Stomach (tissue), 9 donors: Measurements from ENCODE around the gene SLC20A1. TPM values are rescaled to one million over a fixed set of nuclear protein-coding genes. Genes with fewer than 3 reads are reported as not detected.
"Not testable (repeated sequence)": the region's sequence is repeated elsewhere in the genome, so short reads cannot be mapped to it uniquely, and the experiment has no call there.

ENCODE experiments used
- DNase-seq, 2 donors: peaks; one replicate each; pipeline versions ENCODE4 v3.0.0 to v3.0.0-alpha.2; 2013 to 2019
- H3K27ac ChIP-seq, 5 donors: fragments of 200-600 bp in 4 of 5; sonication (generic) in 4 of 5; one replicate each; pipeline ENCODE4 v1.5.1; 2013 to 2019; ENCODE audit warnings: mild to moderate bottlenecking in 1 of 5, moderate library complexity in 1 of 5
- H3K27me3 ChIP-seq, 3 donors: fragments of 200-600 bp; sonication (generic); one replicate each; pipeline ENCODE4 v1.5.1; 2017 to 2019; ENCODE audit warnings: mixed run types in 1 of 3
- H3K36me3 ChIP-seq, 4 donors: fragments of 200-600 bp; sonication (generic); 1 replicate in 3 of 4; 2 replicates in 1 of 4; pipeline ENCODE4 v1.5.1; 2016 to 2019
- H3K4me1 ChIP-seq, 4 donors: fragments of 200-600 bp; sonication (generic); one replicate each; pipeline ENCODE4 v1.5.1; 2016 to 2019
- H3K4me3 ChIP-seq, 4 donors: fragments of 200-600 bp; sonication (generic) in 3 of 4; one replicate each; pipeline ENCODE4 v1.5.1; 2016 to 2019; ENCODE audit warnings: mild to moderate bottlenecking in 1 of 4
- H3K9me3 ChIP-seq, 4 donors: fragments of 200-600 bp; sonication (generic); one replicate each; pipeline ENCODE4 v1.5.1; 2016 to 2019
- EP300 ChIP-seq: sonication (generic); formaldehyde crosslinking; IDR thresholded peaks from one replicate; pipeline ENCODE4 v1.6.1; 2017; ENCODE audit warnings: antibody characterized with exemption
- POLR2A ChIP-seq, 4 donors: fragments of 450-650 bp; IDR thresholded peaks; one replicate each; pipeline ENCODE4 v1.6.1; 2016; ENCODE audit warnings: antibody characterized with exemption in 4 of 4, control low read depth in 2 of 4, mild to moderate bottlenecking in 1 of 4, moderate library complexity in 1 of 4
- POLR2AphosphoS5 ChIP-seq, 3 donors: sonication (generic); formaldehyde crosslinking; IDR thresholded peaks; one replicate each; pipeline ENCODE4 v1.6.1; 2016; ENCODE audit warnings: antibody characterized with exemption in 3 of 3
- WGBS, 5 donors: extraction: QIAGEN DNeasy Blood & Tissue Kit in 3 of 5; methylation state at CpG; one replicate each; pipeline versions ENCODE4 v1.1.5 to v1.1.7; 2013 to 2018; 5-methylcytosine and 5-hydroxymethylcytosine counted together
- intact Hi-C: fragments of 100-400 bp; cut with DNase I; formaldehyde crosslinking; loops from one replicate; pipeline ENCODE4 v1.15.1; 2023; ENCODE audit warnings: low total_unique reads
- polyA plus RNA-seq, 3 donors: library from polyadenylated mRNA; stranded (reverse); fragments of 200-250 nt; gene quantifications; one replicate each; pipeline ENCODE4 v1.2.3, GENCODE V29; 2013
- total RNA-seq, 5 donors: library from RNA; depleted of rRNA; stranded (reverse); fragments of >200 nt; gene quantifications; one replicate each; pipeline versions ENCODE4 v1.1.0 to v1.2.3, GENCODE V29; 2014 to 2016
- TF ChIP-seq, protein P1 (sequence below), 7 experiments: fragments of 450-650 bp in 4 of 7; fragments of 200-600 bp in 3 of 7; sonication (generic) in 3 of 7; IDR thresholded peaks; one replicate each; pipeline ENCODE4 v1.5.1; 2016 to 2019; ENCODE audit warnings: antibody characterized with exemption in 7 of 7, control low read depth in 2 of 7, mild to moderate bottlenecking in 1 of 7
- donor health status: healthy with polysubstance abuse.
- donor health status: Bipolar disorder and iron deficiency.
- donor health status: healthy.

Gene SLC20A1
- total and polyA plus RNA-seq, 8 donors: 9.0 to 63.8 (median 24.2) TPM

DNA sequence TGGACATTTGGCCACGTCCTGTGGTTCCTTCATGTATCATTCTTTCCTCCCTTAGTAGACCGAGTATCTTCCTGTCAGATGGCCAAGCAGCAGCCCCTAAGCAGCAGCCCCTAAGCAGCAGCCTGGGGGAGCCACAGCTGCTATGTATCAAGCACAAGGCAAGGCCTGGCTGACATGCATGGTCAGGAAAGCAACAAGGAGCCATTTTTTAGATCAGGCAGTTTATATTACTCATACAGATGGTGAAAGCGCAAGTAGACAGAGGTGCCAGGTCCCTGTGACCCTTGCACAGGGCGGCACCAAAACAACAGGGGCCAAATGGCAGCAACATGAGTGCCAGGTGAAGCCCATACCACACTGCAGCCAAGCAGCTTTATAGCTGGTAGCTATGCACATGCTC, 39.2 kb upstream of the SLC20A1 start:
- 57 to 75% (median 72%) methylated on average over 4 of the region's 4 CpGs for WGBS, 5 donors
- H3K27ac ChIP-seq: no peak overlapping the region
- H3K4me3 ChIP-seq: no peak overlapping the region

DNA sequence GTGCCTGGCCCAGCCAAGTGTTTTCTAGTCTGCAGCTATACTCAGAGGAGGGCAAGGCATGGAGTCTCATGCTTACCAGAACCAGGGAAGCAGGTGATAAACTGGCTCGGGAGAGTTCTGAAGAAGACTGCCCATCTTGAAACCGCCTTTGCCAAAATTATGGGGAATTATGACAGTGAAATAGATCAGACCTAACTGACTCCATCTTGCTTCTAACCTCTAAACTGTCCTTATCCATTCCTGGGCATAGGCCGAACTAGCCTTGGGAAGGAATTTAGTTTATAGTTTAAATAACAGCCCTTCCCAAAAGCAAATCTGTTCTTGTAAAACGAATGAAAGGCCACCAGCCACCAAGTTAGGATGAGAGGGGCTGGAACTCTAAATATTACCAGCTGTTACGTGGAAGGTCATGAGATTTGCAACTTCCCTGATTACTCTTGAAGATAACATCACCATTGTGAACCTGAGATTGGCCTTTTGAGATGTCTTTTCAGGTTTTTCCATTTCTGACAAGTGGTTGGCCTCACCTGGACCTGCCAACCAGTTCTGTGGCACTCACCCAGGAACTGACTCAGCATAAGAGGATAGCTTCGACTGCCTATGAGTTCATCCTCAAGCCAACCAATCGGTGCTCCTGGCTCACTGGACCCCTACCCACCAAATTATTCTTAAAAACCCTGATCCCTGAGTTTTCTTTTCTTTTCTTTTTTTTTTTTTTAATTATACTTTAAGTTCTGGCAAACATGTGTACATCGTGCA, 37.9 kb upstream of the SLC20A1 start:
- TF ChIP-seq POLR2A (IDR thresholded peaks at IDR 0.05) (no peak), EP300 (no peak), POLR2AphosphoS5 (IDR thresholded peaks at IDR 0.05) (no peak)
- TF ChIP-seq, protein P1, sequence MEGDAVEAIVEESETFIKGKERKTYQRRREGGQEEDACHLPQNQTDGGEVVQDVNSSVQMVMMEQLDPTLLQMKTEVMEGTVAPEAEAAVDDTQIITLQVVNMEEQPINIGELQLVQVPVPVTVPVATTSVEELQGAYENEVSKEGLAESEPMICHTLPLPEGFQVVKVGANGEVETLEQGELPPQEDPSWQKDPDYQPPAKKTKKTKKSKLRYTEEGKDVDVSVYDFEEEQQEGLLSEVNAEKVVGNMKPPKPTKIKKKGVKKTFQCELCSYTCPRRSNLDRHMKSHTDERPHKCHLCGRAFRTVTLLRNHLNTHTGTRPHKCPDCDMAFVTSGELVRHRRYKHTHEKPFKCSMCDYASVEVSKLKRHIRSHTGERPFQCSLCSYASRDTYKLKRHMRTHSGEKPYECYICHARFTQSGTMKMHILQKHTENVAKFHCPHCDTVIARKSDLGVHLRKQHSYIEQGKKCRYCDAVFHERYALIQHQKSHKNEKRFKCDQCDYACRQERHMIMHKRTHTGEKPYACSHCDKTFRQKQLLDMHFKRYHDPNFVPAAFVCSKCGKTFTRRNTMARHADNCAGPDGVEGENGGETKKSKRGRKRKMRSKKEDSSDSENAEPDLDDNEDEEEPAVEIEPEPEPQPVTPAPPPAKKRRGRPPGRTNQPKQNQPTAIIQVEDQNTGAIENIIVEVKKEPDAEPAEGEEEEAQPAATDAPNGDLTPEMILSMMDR (IDR thresholded peaks at IDR 0.05): no peak
- Histone ChIP-seq H3K4me3 (no peak overlapping the region), H3K27ac (no peak overlapping the region), H3K27me3 (no peaks in the 10 kb centered on the region), H3K36me3 (no peaks in the 10 kb centered on the region), H3K9me3 (no peaks in the 10 kb centered on the region), H3K4me1 (no peaks in the 10 kb centered on the region)
- DNase-seq: no peak
- intact Hi-C loops: no loop called here
- WGBS, 5 donors: 82 to 90% (median 85%) methylated on average over 8 of the region's 8 CpGs

More for the DNA sequence above, 39.2 kb upstream of the SLC20A1 start:
- intact Hi-C loops: no loop called here
- Histone ChIP-seq H3K4me1 (no peaks in the 10 kb centered on the region), H3K9me3 (no peaks in the 10 kb centered on the region), H3K27me3 (no peaks in the 10 kb centered on the region), H3K36me3 (no peaks in the 10 kb centered on the region)
- TF ChIP-seq EP300: no peak
- TF ChIP-seq, protein P1 (IDR thresholded peaks at IDR 0.05): no peak
- no peak for TF ChIP-seq POLR2AphosphoS5 (IDR thresholded peaks at IDR 0.05)
- TF ChIP-seq POLR2A (IDR thresholded peaks at IDR 0.05): no peak
- DNase-seq: no peak

DNA sequence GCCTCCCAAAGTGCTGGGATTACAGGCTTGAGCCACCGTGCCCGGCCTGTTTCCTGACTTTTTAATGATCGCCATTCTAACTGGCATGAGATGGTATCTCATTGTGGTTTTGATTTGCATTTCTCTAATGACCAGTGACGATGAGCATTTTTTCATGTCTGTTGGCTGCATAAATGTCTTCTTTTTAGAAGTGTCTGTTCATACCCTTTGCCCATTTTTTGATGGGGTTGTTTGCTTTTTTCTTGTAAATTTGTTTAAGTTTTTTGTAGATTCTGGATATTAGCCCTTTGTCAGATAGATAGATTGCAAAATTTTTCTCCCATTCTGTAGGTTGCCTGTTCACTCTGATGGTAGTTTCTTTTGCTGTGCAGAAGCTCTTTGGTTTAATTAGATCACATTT, 36.4 kb upstream of the SLC20A1 start:
- DNase-seq, H3K9me3 ChIP-seq, H3K27ac ChIP-seq, H3K4me3 ChIP-seq, H3K27me3 ChIP-seq, H3K4me1 ChIP-seq, intact Hi-C loops, H3K36me3 ChIP-seq: not testable (repeated sequence)
- WGBS, 5 donors: 85 to 99% (median 96%) methylated on average over 4 of the region's 4 CpGs

DNA sequence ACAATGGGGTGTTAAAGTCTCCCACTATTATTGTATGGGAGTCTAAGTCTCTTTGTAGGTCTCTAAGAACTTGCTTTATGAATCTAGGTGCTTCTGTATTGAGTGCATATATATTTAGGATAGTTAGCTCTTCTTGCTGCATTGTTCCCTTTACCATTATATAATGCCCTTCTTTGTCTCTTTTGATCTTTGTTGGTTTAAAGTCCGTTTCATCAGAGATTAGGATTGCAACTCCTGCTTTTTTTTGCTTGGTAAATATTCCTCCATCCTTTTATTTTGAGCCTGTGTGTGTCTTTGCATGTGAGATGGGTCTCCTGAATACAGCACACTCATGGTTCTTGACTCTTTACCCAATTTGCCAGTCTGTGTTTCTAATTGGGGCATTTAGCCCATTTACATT, 33.5 kb upstream of the SLC20A1 start:
- H3K27me3 ChIP-seq, H3K4me3 ChIP-seq, H3K9me3 ChIP-seq, intact Hi-C loops, H3K27ac ChIP-seq, DNase-seq, H3K4me1 ChIP-seq, H3K36me3 ChIP-seq: not testable (repeated sequence)
- WGBS, 5 donors: 31 to 64% (median 47%) methylated on average over 1 of the region's 1 CpG

- intact Hi-C loops: no loop called here
- 51 to 71% (median 57%) methylated on average over 10 to 13 of the region's 13 CpGs for WGBS, 5 donors
- peak; percentile 19 to 53 for DNase-seq
Measured at GRCh38 chr2:112614201-112614840, 31.4 kb upstream of the SLC20A1 start.

More at GRCh38 chr2:112614201-112614840, 31.4 kb upstream of the SLC20A1 start:
- no peaks in the 10 kb centered on the region for H3K4me1 ChIP-seq
- TF ChIP-seq, protein P1 (IDR thresholded peaks at IDR 0.05): no peak
- TF ChIP-seq POLR2AphosphoS5 (IDR thresholded peaks at IDR 0.05): no peak
- no peak for TF ChIP-seq EP300
- TF ChIP-seq POLR2A (IDR thresholded peaks at IDR 0.05): no peak
- no peaks in the 10 kb centered on the region for H3K27me3 ChIP-seq
- H3K36me3 ChIP-seq: no peaks in the 10 kb centered on the region
- no peak overlapping the region for H3K27ac ChIP-seq
- no peaks in the 10 kb centered on the region for H3K9me3 ChIP-seq
- no peak overlapping the region for H3K4me3 ChIP-seq
